ENCODE measurements around the gene RETN.

DNA sequence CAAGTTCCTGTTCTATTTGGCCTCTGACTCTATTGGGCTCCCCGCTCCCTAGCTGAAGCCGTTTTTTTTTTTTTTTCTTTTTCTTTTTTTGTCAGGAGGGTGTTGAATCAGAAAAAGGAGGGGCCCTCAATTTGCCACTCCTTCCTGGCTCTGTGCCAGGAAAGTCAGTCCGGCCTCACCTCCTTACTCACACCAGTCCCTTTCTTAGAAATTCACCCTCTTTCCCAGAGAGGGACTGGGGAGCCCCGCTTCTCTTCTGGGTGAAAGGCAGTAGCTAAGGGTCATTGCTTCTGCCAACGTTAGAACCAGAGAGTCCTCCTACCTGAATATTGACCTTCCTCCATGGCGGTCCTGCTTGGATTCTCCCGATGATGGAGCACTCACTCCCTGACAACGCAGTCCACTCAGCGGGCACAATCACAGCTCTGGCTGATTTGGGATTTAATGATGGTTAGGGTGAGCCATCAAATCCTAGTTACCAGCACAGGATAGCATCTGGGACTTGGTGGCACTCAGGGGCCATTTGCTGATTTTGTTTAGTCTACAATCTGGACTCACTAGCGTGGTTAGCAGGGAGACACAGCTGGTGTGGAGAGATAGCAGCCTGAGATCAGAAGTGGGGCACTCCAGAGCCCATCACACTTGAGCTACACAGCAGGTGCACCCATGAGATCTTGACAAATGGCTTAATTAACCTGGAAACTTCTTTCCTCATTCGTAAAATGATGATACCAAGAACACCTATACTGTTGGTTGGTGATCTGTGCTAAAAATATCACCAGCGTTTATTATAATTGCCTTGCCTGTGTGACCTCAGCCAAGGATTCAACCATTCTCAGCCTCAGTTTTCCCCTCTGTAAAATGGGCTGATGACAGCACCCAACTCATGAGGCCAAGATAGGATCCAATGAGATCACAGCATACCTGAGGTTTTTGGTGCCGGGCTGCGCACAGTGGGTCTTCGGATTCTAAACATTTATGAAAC, 30.9 kb downstream of the RETN start:
- no peak for TF ChIP-seq POLR2A (IDR thresholded peaks at IDR 0.05)
- TF ChIP-seq, protein P1, sequence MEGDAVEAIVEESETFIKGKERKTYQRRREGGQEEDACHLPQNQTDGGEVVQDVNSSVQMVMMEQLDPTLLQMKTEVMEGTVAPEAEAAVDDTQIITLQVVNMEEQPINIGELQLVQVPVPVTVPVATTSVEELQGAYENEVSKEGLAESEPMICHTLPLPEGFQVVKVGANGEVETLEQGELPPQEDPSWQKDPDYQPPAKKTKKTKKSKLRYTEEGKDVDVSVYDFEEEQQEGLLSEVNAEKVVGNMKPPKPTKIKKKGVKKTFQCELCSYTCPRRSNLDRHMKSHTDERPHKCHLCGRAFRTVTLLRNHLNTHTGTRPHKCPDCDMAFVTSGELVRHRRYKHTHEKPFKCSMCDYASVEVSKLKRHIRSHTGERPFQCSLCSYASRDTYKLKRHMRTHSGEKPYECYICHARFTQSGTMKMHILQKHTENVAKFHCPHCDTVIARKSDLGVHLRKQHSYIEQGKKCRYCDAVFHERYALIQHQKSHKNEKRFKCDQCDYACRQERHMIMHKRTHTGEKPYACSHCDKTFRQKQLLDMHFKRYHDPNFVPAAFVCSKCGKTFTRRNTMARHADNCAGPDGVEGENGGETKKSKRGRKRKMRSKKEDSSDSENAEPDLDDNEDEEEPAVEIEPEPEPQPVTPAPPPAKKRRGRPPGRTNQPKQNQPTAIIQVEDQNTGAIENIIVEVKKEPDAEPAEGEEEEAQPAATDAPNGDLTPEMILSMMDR (IDR thresholded peaks at IDR 0.05): no peak
- no peak for TF ChIP-seq EP300 (IDR thresholded peaks at IDR 0.05)

Measured in tibial nerve (tissue), 4 donors.